ENCODE data around the gene EPB41. TPM values are rescaled to one million over a fixed set of nuclear protein-coding genes. Genes with fewer than 3 reads are reported as not detected.

EPB41 gene
- total RNA-seq, 1 donor from 2014 or later, result 49.3 TPM

DNA sequence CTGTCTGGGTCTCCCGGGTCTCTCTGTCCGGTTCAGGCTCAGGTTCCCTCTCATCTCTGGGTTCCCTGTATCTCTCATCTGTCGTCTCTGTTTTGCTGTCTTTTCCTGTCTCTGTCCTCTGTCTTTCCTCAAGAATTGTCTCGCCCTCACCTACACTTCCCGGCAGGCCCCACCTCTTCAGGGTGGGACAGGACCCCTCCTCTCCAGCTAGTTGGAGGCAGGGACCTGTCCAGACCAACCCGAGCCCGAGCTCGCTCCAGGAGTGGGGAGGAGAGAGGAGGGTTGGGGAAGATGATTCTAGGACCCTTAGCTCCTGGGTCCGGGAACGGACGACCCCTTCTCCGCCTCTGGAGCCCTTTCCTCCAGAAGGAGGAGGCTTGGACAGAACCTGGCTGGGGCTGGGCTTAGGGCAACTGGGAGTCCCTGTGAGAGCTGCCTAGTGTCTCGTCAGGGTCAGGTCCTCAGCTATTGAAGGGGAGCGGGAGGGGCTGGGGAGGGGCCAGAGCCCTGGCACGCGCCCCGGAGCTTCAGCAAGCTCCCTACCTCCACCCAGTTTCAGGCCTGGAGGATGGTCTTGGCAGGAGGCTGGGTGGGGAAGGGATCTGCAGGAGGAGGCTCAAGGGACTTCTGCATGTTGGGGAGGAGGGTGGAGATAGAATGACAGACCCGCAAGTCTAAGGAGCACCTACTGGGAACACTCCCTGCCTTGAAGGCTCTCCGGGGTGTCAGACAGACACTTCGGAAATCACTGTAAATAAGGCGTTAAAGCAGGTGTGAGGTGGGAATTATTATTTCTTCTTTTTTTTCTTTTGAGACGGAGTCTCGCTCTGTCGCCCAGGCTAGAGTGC, 26.3 kb upstream of the EPB41 start:
- no peak for DNase-seq (ENCODE audit: low spot score)
- intact Hi-C loops (cut with DNase I), result loop anchor here (10.0 kb wide), 1 partner anchor 147 kb away; no protein-coding TSS in a partner anchor
- ATAC-seq, result no peak

DNA sequence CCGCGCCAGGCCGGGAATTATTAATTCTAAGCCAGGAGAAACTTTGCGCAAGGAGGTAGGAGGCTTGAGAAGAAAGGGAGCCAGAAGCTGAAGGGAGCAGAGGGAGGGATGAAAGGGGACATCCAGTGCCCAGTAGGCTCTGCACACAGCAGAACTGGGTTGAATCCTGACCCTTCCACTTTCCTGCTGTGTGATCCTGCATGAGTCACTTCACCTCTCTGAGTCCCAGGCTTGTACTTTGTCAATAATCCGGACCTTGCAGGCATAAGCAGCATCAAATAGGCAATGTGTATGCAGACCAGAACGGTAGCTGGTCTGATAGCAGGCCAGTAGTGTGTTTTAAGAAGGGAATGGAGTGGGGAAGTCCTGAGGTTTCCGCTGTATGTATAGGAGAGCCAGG, 25.5 kb upstream of the EPB41 start:
- DNase-seq (ENCODE audit: low spot score) (no peak), ATAC-seq (no peak)
- intact Hi-C loops (cut with DNase I), result loop anchor here (10.0 kb wide), 1 partner anchor 146 kb away; no protein-coding TSS in a partner anchor

DNA sequence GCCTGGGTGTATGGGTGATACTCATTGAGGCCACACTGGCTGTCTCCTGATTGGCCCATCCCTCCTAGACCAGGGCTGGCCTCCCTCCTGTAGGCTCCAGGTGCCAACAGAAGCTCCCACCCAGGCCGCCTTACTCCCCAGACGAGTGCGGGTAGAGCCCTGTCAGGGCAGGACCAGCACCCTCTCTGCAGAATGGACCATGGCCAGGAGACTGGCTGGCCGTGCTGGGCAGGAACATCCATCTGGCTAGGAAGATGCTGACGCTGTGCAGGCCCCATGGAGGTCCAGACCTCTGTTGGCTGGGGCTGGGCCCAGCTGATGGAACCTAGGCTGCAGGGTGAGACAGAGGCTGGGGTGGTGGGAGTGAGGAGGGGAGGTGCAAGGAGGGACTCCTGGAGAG, 25.0 kb upstream of the EPB41 start:
- DNase-seq (ENCODE audit: low spot score) (no peak), ATAC-seq (no peak)
- intact Hi-C loops (cut with DNase I), result loop anchor here (10.0 kb wide), 1 partner anchor 145 kb away; no protein-coding TSS in a partner anchor

DNA sequence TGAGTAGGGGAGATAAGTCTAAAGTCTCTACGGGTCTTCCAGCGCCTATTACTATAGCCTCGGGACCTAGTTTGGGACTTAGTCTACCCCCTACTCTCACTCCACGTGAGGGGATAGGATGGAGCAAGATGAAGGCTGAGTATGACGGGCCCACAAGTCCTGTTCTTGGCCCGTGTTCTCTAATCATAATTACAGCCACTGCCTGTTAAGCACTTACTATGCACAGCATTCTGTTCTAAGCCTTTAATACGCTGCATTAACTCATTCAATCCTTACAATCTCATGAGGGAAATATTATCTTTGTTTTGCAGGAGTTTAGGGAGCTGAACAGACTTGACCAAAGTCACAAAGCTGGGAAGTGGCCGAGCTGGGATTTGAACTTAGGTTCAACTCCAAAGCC, 23.9 kb upstream of the EPB41 start:
- ATAC-seq (no peak), DNase-seq (ENCODE audit: low spot score) (no peak)
- intact Hi-C loops (cut with DNase I), result no loop called here

DNA sequence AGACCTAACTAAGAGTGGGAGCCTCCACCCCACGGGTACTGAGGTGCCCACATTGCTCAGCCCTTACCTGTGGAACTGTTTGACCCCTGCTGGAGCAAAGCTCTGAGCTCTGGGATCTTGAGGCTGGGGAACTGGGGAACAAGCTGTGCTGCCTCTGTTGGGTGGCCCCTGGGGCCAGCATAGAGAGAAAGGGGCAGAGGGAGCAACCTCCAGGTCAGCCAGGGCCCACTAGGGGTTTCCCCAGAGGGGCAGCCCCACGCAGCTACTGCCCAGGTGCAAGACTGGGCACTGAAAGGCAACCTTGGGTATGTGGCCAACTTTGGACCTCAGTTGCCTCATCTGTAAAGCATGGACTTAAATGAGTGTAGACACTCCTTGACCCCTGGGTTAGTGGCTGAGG, 23.5 kb upstream of the EPB41 start:
- ATAC-seq (no peak), DNase-seq (ENCODE audit: low spot score) (no peak)
- intact Hi-C loops (cut with DNase I), result no loop called here

DNA sequence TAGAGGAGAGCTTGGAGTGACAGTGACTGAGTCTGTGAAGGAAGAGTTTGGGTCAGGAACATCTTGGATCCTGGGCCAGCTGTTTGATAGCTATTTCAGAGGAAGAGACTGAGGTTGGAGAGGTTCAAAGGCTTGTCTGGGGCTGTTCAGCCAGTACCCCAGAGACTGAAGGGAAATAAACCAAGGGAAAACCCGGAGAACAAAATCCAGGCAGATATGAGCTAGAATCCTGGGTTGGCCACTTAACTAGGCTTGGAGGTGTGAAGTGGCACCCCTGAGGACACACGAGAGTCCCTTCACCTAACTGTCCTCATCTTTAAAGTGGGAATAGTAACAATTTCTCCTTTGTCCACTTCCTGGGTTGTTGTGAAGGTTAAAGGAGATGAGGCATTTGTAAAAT, 23.1 kb upstream of the EPB41 start:
- no peak for DNase-seq (ENCODE audit: low spot score)
- no peak for ATAC-seq
- intact Hi-C loops (cut with DNase I), result no loop called here

DNA sequence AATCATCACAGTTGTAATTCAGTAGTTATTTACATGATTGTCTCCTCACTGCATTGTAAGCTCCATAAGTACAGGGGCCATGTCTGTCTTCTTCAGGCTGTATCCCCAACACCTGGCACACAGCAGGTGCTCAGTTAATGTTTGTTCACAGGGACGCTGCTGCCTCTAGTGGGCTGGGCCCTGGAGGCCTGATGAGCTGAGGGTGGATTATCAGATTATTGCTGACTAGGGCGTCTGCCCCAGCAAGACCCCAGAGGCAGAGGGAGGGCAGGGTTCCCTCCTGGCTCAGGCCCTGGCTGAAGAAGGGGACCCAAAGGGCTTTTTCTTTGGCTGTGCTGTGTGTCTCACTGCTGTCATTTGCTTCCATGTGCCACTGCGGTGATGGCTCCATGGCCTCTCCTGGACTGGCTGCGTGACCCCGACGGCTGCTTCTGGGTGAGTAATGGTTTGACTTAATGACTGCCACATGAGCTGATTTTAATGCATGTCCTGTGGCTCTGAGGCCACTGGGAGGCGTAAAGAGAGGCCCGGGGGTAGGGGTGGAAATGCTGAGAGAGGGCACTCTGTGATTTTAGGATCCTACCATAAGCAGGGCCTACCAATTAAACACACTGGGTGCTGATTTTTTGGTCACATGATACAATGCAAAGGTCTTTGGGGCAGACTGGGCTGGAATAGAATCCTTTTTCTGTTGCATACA, 20.8 kb upstream of the EPB41 start:
- DNase-seq (ENCODE audit: low spot score) (no peak), ATAC-seq (no peak)
- intact Hi-C loops (cut with DNase I), result no loop called here

DNA sequence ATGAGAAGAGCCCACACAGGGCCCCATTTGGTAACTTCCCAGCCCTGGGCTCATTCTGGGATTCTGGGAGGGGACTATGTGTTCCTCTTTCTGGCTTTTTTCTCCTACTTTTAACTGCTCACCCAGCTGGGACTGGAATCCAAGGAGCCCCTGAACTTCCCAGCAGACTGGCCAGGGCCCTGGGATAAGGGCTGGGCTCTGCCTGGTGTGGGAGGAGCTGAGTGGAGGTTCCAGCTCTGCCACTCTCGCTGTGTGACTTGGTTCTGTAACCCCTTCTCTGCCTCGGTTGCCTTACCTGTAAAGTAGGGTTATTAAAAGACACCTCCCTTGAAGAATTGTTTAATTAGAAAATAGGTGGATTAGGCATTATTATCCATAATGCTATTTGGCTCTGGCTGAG, 19.6 kb upstream of the EPB41 start:
- ATAC-seq, result no peak
- intact Hi-C loops (cut with DNase I), result no loop called here
- no peak for DNase-seq (ENCODE audit: low spot score)

DNA sequence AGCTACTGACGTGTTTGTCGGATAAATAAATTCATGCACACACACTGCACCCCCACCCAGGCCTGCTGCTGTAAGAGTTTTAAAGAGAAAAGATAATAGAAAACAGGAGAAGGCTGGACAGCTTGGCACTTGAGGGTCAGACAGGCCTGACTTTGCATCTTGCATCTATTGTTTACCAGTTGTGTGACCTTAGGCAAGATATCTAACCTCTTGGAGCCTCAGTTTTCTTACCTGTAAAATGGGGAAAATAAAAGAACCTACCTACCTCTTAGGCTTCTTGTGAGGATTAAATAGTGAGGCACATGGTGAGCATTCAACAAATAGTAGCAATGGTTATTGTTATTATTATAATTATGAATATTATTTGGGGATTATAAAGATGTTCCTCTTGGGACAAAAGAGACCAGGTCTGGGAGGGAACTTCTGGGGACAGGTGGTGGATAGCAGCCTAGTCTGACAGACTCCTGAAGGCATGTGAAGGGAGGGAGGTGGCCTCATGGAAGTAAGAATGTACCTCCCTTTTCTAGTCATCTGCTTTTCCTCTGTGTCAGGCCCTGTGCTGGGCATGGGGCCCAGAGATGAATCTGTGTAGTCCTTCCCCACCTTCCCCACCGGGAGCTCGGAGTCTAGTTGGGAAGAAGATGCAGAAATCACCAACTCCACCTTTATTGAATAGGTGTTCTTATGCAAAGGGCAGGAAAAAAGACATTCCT, 18.3 kb upstream of the EPB41 start:
- intact Hi-C loops (cut with DNase I), result no loop called here
- ATAC-seq (no peak), DNase-seq (ENCODE audit: low spot score) (no peak)

DNA sequence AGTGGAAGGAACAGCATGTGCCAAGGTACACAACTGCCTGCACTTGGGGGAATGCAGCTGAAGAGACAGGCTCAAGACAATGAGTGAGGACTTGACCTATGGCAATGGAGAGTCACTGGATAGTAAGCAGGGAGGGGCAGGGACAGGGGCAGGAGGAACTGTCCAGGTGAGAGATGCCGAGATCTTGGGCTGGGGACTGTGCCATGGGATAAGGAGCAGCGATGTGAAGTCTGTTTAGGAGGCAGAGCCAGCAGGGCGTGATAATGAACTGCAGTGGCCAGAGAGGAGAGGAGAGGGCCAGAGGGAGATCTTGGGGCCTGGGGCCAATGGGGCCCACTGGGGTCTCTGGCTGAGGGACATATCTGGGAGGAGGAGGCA, 17.8 kb upstream of the EPB41 start:
- intact Hi-C loops (cut with DNase I), result no loop called here
- no peak for DNase-seq (ENCODE audit: low spot score)
- no peak for ATAC-seq

DNA sequence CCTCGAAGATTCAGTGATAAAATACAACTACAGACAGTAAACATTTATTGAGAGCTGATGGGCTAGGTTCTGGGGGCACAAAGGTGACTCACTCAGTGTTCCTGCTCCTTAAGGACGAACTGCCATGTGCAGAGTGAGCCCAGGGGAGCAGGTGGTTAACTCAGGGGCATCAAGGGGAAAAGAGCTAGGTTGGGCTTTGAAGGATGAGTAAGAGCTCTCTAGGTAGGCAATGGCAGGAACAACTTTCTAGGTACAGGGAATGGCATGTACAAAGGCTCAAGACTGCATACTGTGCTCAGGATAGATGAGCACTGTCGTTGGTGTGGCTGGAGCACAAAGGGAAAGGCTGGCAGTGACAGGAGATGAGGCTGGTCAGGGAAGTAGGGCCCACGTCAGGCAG, 16.6 kb upstream of the EPB41 start:
- ATAC-seq, result no peak
- intact Hi-C loops (cut with DNase I), result no loop called here
- no peak for DNase-seq (ENCODE audit: low spot score)

DNA sequence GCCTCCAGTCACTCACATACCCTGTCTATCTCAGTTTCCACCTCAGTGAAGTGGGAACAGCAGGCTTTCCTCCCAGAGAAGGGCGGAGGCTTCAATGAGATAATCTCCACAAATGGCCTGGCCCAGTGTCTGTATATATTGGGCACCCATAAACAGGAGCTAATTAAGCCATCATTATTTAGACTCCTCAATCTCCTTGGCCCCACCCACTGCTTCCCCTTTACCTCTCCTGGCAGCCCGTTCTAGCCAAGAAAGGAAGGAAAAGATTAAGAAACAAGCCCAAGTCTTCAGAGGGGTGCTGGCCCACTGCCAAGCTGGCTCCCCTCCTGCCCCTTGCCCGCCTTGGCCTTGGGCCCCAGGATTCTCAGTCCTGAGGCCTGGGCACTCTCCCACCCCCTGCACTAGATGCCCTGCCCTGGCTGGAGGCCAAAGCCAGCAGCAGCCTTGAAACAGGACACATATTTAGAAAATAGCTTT, 15.9 kb upstream of the EPB41 start:
- ATAC-seq, result no peak
- intact Hi-C loops (cut with DNase I), result no loop called here
- DNase-seq (ENCODE audit: low spot score), result no peak

DNA sequence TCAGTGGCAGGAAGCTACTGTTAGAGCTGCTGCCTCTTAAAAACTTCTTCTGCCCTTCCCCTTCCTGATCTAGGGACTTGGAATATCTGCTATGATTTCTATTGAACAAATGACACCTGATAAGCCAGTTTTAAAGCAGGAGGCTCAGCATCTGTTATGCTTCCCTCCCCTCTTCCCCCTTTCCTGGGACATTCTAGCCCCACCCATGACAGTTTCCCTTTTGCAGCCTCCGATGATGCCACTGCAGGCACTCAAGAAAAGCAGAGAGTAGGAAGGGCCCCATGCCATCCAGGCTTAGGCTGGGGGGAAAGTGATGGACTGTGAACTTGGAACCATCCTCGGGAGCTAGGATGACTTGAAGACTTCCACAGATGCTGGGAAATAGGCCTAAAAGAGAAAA, 15.1 kb upstream of the EPB41 start:
- intact Hi-C loops (cut with DNase I), result no loop called here
- DNase-seq (ENCODE audit: low spot score), result no peak
- no peak for ATAC-seq

DNA sequence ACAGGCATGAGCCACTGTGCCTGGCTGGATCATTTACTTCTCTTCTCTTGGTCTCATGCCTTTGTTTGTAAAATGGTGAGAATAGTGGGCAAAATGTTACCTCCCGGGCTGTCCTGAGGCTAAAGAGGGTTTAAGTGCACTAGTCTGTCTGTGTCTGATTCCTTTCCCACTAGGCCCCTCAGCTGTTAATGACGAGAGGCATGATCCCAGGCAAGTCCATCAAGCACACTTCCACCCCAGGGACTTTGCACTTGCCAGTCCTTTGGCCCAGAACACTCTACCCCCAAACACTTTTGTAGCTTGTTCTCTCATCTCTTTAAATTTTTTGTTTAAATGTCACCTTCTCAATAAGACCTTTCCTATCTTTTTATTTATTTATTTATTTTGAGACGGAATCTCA, 13.8 kb upstream of the EPB41 start:
- ATAC-seq, result no peak
- intact Hi-C loops (cut with DNase I), result no loop called here
- no peak for DNase-seq (ENCODE audit: low spot score)

DNA sequence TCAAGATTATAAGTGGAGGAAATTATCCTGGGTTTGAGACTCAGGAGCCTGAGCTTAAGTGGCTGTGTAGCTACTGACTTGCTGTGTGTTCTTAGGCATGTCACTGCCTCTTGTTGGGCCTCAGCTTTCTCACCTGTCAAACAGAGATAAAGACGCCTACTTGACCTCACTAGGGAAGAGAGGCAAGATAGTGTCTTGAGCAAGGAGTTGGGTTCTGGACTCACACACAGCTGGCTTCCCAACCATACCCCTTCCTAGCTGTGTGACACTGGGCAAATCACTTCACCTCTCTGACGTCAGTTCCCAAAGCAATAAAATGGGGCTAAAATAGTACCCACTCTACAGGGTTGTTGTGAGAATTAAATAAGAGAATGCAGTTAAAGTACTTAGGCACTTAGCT, 11.6 kb upstream of the EPB41 start:
- DNase-seq (ENCODE audit: low spot score) (no peak), ATAC-seq (no peak)
- intact Hi-C loops (cut with DNase I), result no loop called here

DNA sequence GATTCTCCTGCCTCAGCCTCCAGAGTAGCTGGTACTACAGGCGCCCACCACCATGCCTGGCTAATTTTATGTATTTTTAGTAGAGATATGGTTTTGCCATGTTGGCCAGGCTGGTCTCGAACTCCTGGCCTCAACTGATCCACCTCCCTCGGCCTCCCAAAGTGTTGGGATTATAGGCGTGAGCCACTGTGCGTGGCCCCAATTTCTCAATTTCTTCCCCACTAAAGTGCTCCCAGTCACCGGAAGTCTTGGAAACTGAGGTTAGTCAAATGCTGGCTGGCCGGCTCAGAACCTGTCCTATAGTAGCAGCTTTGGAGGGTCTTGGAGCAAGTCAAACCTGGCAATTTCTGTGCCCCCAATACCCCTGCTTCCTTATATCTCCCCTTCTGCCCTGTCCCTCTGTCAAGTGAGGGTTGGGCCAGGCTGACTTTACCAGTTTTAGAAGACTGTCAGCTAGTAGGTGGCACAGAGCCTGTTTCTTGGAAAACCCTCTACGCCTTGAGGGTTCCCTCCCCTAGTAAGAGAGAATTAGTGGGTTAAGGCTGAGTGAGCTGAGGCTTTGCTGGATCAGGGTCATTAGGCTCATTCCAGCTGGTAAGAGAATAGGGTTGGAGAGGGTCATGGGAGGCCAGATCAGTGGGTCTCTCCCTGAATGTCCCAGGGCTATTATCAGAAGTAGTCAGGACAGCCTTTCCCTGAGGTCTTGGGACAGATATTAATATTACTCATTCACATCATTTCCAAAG, 8.3 kb upstream of the EPB41 start:
- peak; percentile 25 for DNase-seq (ENCODE audit: low spot score)
- intact Hi-C loops (cut with DNase I), result no loop called here
- no peak for ATAC-seq

DNA sequence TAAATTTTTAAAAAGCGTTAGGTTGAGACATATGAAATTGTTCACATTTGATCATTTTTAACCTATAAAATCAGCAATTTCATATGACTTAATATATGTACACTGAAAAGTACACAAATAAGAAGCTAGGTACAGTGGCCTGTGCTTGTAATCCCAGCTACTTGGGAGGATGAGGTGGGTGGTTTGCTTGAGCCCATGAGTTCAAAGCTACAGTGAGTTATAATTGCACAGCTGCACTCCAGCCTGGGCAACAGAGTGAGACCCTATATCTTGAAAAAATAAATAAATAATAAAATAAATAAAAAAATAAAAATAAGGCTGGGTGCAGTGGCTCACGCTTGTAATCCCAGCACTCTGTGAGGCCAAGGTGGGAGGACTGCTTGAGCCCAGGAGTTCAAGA, 5.2 kb upstream of the EPB41 start:
- no peak for DNase-seq (ENCODE audit: low spot score)
- intact Hi-C loops (cut with DNase I), result no loop called here

DNA sequence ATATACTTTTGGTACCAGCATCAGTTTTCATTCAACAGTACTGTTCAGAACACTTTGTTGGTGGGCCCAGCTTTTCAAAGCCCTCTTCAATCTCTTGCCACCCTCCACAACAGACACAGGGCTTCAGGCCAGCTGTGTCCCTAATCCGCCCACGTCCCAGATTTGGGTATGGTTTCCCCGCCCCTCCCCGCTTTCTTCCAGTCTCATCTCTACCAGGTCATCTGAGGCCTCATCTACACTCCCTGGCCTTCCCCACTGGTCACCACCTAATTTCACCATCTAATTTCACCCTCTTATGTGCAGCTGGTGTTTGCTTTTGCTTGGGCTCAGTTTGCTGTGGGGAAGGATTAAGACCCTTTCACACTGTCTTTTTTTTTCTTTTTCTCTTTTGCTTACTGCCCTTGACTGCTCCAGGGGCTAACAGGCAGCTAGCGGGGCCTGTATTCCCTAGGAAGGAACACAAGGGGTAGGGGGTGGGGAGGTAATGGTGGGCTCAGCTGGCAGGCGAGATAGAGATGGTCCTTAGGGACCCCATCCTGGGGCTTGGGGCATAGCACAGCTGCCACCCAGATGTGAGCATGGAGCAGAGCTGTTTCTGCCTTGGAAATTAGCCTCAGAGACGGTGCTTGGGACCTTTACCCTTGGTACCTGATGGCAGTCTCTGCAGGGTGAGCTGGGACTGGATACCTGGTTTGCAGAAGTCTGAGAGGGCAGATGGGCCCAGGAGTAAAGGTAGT, 3.8 kb upstream of the EPB41 start:
- intact Hi-C loops (cut with DNase I), result no loop called here
- ATAC-seq (no peak), DNase-seq (ENCODE audit: low spot score) (no peak)

More for the DNA sequence above, 5.2 kb upstream of the EPB41 start:
- ATAC-seq, result no peak

Data from sciatic nerve (tissue), 2 donors.